SK-N-MC (cell line): ENCODE data around the gene TLR9.

ENCODE experiments used
- DNase-seq: peaks from one replicate; pipeline ENCODE4 v3.0.0-alpha.2; 2011; ENCODE audit warnings: low read depth, low spot score
- H3K27ac ChIP-seq: fragments of 200-600 bp; sonication (generic); 2 replicates; pipeline ENCODE4 v1.5.1; 2016; ENCODE audit warnings: mixed run types
- H3K36me3 ChIP-seq: fragments of 200-600 bp; sonication (generic); 2 replicates; pipeline ENCODE4 v1.6.1; 2017; ENCODE audit warnings: antibody characterized with exemption, low read length, mixed read lengths; ENCODE audit not compliant: insufficient read depth
- H3K4me3 ChIP-seq: fragments of 200-600 bp; sonication (generic); 2 replicates; pipeline ENCODE4 v1.5.1; 2016
- H3K9ac ChIP-seq: fragments of 200-600 bp; sonication (generic); 2 replicates; pipeline ENCODE4 v1.8.0; 2017; ENCODE audit warnings: mixed run types, mixed read lengths; ENCODE audit not compliant: insufficient read length
- H3K9me3 ChIP-seq: fragments of 200-600 bp; sonication (generic); 2 replicates; pipeline ENCODE4 v1.6.1; 2017; ENCODE audit warnings: low read depth, mild to moderate bottlenecking, antibody characterized with exemption, low read length, moderate library complexity, mixed read lengths
- EZH2 ChIP-seq: fragments of 200-600 bp; sonication (generic); IDR thresholded peaks from one replicate; pipeline ENCODE4 v1.6.1; 2017; ENCODE audit warnings: antibody characterized with exemption
- FOXP2 ChIP-seq: optimal IDR thresholded peaks from 2 replicates; pipeline ENCODE3; 2011; ENCODE audit warnings: mild to moderate bottlenecking, moderate library complexity; ENCODE audit not compliant: insufficient read depth; ENCODE audit errors: extremely low read length, control extremely low read depth
- POLR2AphosphoS5 ChIP-seq: IDR thresholded peaks from 2 replicates; pipeline ENCODE4 v1.6.1; 2012; ENCODE audit warnings: mild to moderate bottlenecking, low read depth, low read length, borderline replicate concordance

The TLR9 gene

GRCh38 chr3:52208556-52208955, 16.9 kb downstream of the TLR9 start:
- Histone ChIP-seq H3K9me3 (no peaks in the 10 kb centered on the region), H3K36me3 (peaks cover 66% of the 10 kb centered on the region; the same call in 1 of the 2 replicates), H3K27ac (no peak overlapping the region), H3K9ac (no peak overlapping the region), H3K4me3 (no peak overlapping the region)
- DNase-seq, result no peak
- TF ChIP-seq POLR2AphosphoS5, result no peak
- no peak for TF ChIP-seq EZH2
- no peak for TF ChIP-seq FOXP2

- H3K36me3 ChIP-seq, result peaks cover 72% of the 10 kb centered on the region
- DNase-seq, result no peak
- no peaks in the 10 kb centered on the region for H3K9me3 ChIP-seq
Measured at GRCh38 chr3:52205727-52206372, 19.6 kb downstream of the TLR9 start.

GRCh38 chr3:52204337-52205073, 20.9 kb downstream of the TLR9 start:
- DNase-seq, result no peak
- peaks cover 71% of the 10 kb centered on the region for H3K36me3 ChIP-seq
- no peak overlapping the region for H3K27ac ChIP-seq
- H3K9ac ChIP-seq, result no peak overlapping the region
- TF ChIP-seq FOXP2 (no peak), POLR2AphosphoS5 (no peak), EZH2 (no peak)
- no peaks in the 10 kb centered on the region for H3K9me3 ChIP-seq
- H3K4me3 ChIP-seq, result no peak overlapping the region

More at GRCh38 chr3:52205727-52206372, 19.6 kb downstream of the TLR9 start:
- Histone ChIP-seq H3K27ac (no peak overlapping the region), H3K9ac (no peak overlapping the region), H3K4me3 (no peak overlapping the region)
- TF ChIP-seq POLR2AphosphoS5, result no peak
- no peak for TF ChIP-seq EZH2
- TF ChIP-seq FOXP2, result no peak

- TF ChIP-seq EZH2 (no peak), POLR2AphosphoS5 (no peak)
- no peak for DNase-seq
- Histone ChIP-seq H3K9me3 (no peaks in the 10 kb centered on the region), H3K27ac (no peak overlapping the region), H3K36me3 (peaks cover 68% of the 10 kb centered on the region), H3K4me3 (no peak overlapping the region), H3K9ac (no peak overlapping the region)
Measured at GRCh38 chr3:52203701-52204100, 21.7 kb downstream of the TLR9 start.

DNA sequence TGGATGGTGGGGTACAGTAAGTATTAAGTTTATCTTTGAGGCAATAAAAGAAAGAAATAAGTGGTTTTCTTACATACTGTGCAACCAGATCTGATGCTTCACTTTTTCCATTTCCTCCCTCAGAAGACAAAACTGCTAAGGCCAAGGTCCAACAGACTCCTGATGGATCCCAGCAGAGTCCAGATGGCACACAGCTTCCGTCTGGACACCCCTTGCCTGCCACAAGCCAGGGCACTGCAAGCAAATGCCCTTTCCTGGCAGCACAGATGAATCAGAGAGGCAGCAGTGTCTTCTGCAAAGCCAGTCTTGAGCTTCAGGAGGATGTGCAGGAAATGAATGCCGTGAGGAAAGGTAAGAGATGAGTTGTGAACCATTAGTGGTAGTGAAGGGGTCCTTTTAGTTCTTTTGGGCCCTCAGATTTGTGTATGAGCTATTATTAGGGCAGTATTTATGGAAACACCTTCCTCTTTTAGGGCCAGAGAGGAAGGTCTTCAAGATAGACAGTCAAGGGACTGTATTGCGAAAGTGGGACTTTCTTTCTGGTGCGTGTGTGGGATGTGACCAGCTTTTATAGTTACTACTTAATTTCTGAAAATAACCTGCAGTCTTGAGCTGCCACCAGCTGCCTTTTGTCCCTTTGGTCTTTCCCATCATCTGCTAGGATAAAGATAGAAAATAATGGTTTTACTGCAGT, 22.9 kb downstream of the TLR9 start:
- H3K9ac ChIP-seq, result no peak overlapping the region
- no peak for DNase-seq
- no peak overlapping the region for H3K27ac ChIP-seq
- no peak overlapping the region for H3K4me3 ChIP-seq
- peaks cover 57% of the 10 kb centered on the region for H3K36me3 ChIP-seq
- no peaks in the 10 kb centered on the region for H3K9me3 ChIP-seq
- TF ChIP-seq FOXP2 (no peak), POLR2AphosphoS5 (no peak), EZH2 (no peak)

DNA sequence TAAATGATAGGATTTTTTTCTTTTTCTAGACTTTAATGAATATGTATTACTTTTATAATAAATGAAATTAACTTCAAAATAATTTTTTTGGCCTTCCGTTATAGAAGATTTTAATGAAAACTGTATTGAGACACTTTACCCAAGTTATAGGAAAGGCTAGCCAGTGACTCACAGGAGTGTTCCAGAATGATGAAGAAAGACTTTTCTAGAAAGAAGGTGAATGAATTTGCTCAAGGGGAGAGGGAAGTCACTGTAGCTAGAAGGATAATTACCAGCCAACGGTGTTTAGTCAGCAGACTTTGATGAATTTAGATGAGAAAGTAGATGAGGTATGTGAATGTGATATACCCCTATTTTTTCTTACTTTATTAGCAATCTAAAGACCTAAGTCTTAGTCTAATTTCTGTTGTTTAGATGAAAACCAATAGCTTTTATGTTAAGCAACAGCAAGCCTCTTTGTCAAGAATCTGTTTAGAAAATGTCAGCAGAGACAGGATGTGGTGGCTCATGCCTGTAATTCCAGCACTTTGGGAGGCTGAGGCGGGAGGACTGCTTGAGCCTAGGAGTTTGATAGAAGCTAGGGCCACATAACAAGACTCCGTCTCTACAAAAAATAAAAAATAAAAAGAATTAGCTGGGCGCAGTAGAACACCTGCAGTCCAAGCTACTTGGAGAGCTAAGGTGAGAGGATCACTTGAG, 24.3 kb downstream of the TLR9 start:
- H3K9ac ChIP-seq, result no peak overlapping the region
- TF ChIP-seq EZH2 (no peak), POLR2AphosphoS5 (no peak), FOXP2 (no peak)
- H3K36me3 ChIP-seq, result peaks cover 49% of the 10 kb centered on the region
- no peak for DNase-seq
- H3K9me3 ChIP-seq, result no peaks in the 10 kb centered on the region
- no peak overlapping the region for H3K27ac ChIP-seq
- no peak overlapping the region for H3K4me3 ChIP-seq

GRCh38 chr3:52198643-52199608, 26.5 kb downstream of the TLR9 start:
- Histone ChIP-seq H3K9me3 (no peaks in the 10 kb centered on the region), H3K9ac (peak overlapping the region; percentile 83), H3K4me3 (peak overlapping the region; percentile 83), H3K27ac (no peak overlapping the region), H3K36me3 (peaks cover 27% of the 10 kb centered on the region)
- no peak for DNase-seq
- no peak for TF ChIP-seq POLR2AphosphoS5
- TF ChIP-seq EZH2, result no peak
- no peak for TF ChIP-seq FOXP2
